ENCODE measurements around the gene FUS. TPM values are rescaled to one million over a fixed set of nuclear protein-coding genes. Genes with fewer than 3 reads are reported as not detected.
A peak's percentile ranks its signal among the peaks of the same experiment; 100 is the strongest.

FUS gene
- total and polyA plus RNA-seq, 9 of the 15 experiments (the other 6 are each of a cell fraction or from before 2014, with no cell fraction given), result 43.9 to 575 (median 87.2) TPM

- TF ChIP-seq STAT6 (CRISPR knock-in tag; IDR thresholded peaks at IDR 0.05) (no peak), SPI1 (IDR thresholded peaks at IDR 0.05; ENCODE audit: borderline replicate concordance, low read depth, low read length) (peak; percentile 75; the same call in 1 of the 2 replicates), ARID4B (CRISPR knock-in tag; IDR thresholded peaks at IDR 0.05) (peak; percentile 55), FOXJ3 (CRISPR knock-in tag; IDR thresholded peaks at IDR 0.05) (no peak), SP1 (CRISPR knock-in tag; IDR thresholded peaks at IDR 0.05) (0 out of 2 replicates have a peak, but pooled peaks have one; percentile 9), RBFOX2 (IDR thresholded peaks at IDR 0.05; ENCODE audit: low read depth, low read length) (peak; percentile 66), ZNF232 (CRISPR knock-in tag; IDR thresholded peaks at IDR 0.05) (0 out of 2 replicates have a peak, but pooled peaks have one; percentile 21), PURB (CRISPR knock-in tag; IDR thresholded peaks at IDR 0.05; ENCODE audit: low read depth) (no peak), NR0B1 (IDR thresholded peaks at IDR 0.05; ENCODE audit: partially characterized antibody) (no peak), EP400 (IDR thresholded peaks at IDR 0.05) (no peak), ZNF511 (CRISPR knock-in tag; IDR thresholded peaks at IDR 0.05) (peak; percentile 28; the same call in 1 of the 2 replicates), AFF4 (CRISPR knock-in tag; IDR thresholded peaks at IDR 0.05) (0 out of 2 replicates have a peak, but pooled peaks have one; percentile 72)
Observed at GRCh38 chr16:31201582-31202413, 21.9 kb downstream of the FUS start (continued).
